GM18867 (cell line): ENCODE data around the gene MKNK2.

Experiments
- ATAC-seq: cut with Tn5 transposase; IDR thresholded peaks from one replicate; pipeline ENCODE4 v1.9.1; 2021; ENCODE audit warnings: mild to moderate bottlenecking, moderate library complexity; ENCODE audit not compliant: unreplicated experiment

Gene MKNK2

DNA sequence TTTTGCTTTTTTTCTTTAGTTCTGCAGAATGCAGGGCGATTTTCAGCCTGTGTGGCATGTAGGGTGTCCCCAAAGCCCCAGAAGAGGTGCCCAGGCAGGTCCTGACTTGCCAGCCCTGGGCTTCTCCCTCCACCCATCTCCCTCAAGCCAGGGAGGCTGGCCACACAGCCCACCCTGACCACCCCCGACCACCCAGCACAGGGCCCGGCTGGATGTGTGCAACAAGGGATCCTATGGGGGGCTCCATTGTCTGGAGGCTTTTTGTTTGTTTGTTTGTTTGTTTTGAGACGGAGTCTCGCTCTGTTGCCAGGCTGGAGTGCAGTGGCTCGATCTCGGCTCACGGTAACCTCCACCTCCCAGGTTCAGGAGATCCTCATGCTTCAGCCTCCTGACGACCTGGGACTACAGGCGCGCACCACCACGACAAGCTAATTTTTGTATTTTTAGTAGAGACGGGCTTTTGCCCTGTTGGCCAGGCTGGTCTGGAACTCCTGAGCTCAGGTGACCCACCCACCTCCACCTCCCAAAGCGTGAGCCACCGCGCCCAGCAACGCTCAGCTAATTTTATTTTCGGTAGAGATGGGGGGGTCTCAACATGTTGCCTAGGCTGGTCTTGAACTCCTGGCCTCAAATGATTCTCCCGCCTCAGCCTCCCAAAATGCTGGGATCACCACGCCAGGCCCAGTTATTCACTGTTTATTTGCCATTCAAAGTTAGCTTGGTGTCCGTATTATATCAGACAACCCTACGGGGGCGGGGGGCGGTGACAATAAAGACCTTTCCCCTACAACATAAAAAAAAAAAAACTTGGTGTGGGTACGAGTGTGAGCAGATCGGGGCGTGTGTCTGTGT is 7.8 kb upstream of the MKNK2 start:
- no peak for ATAC-seq

GRCh38 chr19:2057484-2058469 is 6.7 kb upstream of the MKNK2 start:
- no peak for ATAC-seq

GRCh38 chr19:2056837-2057192 is 5.8 kb upstream of the MKNK2 start:
- ATAC-seq, result no peak

- no peak for ATAC-seq
These were observed 5.1 kb upstream of the MKNK2 start for GRCh38 chr19:2055931-2056836.

DNA sequence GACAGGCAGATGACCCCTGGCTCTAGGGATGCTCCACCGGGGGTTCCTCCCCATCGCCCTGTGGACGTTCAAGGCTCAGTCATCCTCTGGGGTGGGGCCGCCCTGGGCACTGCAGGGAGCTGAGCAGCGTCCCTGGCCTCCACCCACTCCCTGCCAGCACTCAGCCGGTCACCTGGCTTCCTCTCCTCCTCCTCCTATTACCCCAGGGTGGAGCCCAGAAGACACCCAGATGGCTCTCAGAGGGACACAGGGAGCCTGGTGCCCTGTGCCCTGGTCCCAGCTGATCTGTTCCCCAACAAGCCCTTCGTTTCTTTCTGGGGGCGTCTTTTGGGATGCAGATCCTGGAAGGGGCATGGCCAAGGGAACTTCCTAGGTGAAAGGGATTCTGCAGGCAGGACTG is 3.7 kb upstream of the MKNK2 start:
- ATAC-seq, result no peak

- ATAC-seq, result no peak
These were observed 2.8 kb upstream of the MKNK2 start for GRCh38 chr19:2053601-2054389.

- ATAC-seq, result no peak
These were observed 995 bp upstream of the MKNK2 start for GRCh38 chr19:2051773-2052704.

DNA sequence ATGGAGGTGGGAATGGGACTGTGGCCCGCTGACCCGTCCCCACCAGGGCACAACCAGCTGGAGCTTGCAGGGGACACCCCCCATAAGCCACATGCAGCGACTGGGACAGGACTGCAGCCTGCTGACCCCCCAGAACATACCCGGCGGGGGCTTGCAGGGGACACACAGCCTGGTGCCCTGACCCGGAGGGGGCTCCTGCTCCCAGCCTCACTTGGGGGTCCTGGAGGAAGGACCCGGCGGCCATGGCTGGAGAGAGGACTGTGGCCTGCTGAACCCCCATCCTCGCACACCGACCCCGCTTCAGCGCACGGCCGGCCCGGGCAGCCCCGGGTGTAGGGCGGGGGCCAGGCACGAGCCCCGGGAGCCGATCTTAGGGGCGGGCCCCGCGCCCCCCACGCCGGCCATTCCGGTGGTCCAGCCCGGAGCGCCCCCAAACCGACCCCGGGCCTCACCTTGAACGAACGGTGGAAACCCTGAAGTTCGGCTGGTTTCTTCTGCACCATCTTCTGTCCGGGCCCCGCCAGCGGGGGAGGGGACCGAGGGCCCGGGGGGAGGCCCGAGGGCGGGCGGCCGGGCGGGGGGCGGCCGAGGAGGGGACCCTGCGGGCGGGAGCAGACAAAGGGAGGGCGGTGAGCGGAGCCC is 574 bp downstream of the MKNK2 start:
- peak; percentile 4 for ATAC-seq

- no peak for ATAC-seq
These were observed 1.2 kb downstream of the MKNK2 start for GRCh38 chr19:2049741-2050348.

GRCh38 chr19:2048959-2049740 is 1.9 kb downstream of the MKNK2 start:
- ATAC-seq, result no peak

DNA sequence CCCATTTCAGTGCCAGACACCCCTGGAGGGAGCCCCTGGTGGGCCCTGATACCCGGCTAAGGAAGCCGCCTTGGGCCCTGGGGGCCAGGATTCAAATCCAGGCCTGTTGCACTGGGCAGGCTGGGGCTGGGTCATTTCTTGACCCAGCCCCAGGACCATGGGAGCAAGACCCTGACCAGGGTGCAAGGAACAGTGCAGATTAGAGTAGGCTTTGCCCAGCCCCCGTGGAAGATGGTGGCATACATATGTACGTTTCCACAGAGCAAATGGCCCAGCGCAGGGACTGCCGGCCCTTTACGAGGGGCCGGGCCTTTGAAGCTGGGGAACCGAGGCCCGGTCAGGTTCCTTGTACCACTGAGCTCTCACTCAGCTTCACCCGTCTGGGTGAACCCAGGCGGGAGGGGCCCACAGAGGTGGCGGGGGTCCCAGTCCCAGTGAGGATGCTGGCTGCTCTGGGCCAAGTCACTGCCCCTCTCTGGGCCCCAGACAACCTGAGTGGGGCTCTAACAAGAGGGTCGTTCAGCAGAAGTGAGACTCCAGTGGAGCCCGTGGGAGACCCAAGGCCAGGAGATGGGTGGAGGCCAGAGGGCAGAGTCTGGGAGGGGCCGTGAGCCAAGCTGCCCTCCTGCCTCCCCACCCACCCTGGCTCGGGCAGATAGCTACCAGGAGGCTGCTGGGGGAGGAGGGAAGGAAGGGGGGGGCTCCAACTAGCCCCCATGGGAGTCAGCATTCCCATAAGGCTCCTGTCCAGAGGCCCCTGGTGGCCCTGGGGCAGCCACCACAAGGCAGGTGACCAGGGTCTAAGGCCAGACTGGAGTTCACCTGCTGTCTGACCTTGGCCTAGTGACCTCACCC is 2.7 kb downstream of the MKNK2 start:
- no peak for ATAC-seq

DNA sequence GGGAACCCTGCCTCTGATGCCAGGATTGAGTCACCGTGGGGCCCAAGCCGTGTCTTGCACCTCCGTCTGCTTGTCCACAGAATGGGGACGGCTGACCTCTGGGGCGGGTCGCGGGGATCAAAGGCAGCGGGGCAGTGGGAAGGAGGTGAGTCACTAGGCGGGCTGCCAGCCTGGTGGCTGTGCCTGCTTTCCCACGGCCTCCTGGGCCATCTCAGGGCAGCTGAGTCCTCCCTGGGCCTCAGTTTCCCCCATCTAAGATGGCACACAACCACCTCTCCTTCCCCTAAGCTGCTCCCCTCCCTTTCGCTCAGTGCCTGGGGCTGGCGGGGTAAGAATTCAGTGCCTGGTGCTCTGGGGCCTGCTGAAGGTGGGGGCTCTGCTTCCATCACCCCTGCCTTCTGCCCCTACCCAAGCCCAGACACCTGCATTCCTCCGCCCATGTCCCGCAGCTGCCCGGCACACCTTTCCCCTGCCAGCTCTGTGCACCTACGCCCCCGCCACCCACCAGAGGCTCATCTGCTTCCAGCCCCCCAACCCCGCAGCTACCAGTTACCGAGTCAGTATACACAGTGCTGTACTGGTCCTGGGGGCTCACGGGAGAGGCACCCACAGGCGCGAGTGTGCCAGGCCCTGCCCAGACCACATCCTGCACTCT is 3.5 kb downstream of the MKNK2 start:
- no peak for ATAC-seq

DNA sequence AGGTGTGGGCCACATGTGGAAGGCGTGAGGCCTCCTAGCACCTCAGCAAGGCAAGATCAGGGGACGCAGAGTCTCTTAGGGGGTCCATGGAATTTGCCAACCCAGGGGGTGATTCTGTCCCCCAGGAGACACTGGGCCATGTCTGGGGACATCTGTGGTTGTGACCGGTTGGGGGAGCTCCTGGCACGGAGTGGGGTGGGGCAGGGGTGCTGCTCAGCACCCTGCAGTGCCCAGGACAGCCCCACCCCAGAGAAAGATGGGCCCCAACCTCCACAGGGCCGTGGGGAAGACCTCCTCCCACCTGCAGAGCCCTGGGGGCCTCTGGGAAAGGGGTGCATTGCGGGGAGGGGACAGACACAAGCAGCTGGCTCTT is 4.0 kb downstream of the MKNK2 start:
- ATAC-seq, result no peak

GRCh38 chr19:2046046-2046907 is 4.8 kb downstream of the MKNK2 start:
- ATAC-seq, result no peak

DNA sequence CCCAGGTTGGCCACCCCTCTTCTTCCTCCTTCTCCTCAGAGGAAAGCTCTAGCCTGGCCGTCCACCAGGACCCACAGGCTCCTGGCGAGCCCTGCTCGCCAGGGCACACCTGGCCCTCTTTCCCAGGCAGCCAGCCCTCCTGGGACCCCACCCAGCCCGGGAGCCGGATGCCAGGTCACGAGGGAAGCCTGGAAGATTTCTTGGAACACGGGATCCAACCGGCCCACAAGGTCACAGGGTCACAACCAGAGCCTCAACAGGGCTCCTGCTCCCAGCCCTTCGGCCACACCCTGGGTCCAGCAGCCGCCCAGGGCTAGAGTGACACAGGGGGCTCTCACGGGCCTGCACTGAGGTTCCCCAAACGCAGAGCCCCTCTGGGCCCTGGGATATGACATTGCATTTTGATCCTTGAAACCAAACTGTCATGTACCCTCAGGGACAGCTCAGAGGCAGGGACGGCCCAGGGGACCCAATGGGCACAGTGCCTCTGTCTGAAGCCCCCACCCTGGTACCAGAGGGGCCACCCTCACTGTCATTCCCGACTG is 5.5 kb downstream of the MKNK2 start:
- ATAC-seq, result no peak
